ENCODE data around the gene HPSE. TPM values are rescaled to one million over a fixed set of nuclear protein-coding genes. Genes with fewer than 3 reads are reported as not detected.

HPSE gene
- total and polyA plus RNA-seq, 2 experiments from 2014 or later: 2.2 to 2.9 TPM

DNA sequence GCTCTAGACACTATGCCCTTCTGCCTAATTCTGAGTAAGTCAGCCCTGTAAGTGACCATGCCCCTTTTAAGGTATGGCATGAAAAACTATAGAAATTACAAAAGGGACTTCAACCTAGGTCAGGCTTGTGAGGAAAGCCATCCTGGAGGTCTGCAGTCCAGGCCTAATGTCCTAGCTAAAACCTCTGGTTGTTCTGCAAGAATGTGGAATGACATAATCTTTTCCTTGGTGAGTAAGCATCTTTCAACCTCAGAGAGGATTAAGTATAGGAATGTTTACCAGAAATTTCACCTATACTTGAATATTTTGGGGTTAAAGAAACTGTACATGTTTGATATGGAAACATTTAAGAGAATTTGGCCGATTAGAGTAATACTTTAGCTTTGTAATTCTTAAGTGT, 23.8 kb upstream of the HPSE start (continued):
- TF ChIP-seq, protein P1, sequence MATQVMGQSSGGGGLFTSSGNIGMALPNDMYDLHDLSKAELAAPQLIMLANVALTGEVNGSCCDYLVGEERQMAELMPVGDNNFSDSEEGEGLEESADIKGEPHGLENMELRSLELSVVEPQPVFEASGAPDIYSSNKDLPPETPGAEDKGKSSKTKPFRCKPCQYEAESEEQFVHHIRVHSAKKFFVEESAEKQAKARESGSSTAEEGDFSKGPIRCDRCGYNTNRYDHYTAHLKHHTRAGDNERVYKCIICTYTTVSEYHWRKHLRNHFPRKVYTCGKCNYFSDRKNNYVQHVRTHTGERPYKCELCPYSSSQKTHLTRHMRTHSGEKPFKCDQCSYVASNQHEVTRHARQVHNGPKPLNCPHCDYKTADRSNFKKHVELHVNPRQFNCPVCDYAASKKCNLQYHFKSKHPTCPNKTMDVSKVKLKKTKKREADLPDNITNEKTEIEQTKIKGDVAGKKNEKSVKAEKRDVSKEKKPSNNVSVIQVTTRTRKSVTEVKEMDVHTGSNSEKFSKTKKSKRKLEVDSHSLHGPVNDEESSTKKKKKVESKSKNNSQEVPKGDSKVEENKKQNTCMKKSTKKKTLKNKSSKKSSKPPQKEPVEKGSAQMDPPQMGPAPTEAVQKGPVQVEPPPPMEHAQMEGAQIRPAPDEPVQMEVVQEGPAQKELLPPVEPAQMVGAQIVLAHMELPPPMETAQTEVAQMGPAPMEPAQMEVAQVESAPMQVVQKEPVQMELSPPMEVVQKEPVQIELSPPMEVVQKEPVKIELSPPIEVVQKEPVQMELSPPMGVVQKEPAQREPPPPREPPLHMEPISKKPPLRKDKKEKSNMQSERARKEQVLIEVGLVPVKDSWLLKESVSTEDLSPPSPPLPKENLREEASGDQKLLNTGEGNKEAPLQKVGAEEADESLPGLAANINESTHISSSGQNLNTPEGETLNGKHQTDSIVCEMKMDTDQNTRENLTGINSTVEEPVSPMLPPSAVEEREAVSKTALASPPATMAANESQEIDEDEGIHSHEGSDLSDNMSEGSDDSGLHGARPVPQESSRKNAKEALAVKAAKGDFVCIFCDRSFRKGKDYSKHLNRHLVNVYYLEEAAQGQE (IDR thresholded peaks at IDR 0.05; ENCODE audit: unreplicated experiment): no peak
- TF ChIP-seq, protein P2, sequence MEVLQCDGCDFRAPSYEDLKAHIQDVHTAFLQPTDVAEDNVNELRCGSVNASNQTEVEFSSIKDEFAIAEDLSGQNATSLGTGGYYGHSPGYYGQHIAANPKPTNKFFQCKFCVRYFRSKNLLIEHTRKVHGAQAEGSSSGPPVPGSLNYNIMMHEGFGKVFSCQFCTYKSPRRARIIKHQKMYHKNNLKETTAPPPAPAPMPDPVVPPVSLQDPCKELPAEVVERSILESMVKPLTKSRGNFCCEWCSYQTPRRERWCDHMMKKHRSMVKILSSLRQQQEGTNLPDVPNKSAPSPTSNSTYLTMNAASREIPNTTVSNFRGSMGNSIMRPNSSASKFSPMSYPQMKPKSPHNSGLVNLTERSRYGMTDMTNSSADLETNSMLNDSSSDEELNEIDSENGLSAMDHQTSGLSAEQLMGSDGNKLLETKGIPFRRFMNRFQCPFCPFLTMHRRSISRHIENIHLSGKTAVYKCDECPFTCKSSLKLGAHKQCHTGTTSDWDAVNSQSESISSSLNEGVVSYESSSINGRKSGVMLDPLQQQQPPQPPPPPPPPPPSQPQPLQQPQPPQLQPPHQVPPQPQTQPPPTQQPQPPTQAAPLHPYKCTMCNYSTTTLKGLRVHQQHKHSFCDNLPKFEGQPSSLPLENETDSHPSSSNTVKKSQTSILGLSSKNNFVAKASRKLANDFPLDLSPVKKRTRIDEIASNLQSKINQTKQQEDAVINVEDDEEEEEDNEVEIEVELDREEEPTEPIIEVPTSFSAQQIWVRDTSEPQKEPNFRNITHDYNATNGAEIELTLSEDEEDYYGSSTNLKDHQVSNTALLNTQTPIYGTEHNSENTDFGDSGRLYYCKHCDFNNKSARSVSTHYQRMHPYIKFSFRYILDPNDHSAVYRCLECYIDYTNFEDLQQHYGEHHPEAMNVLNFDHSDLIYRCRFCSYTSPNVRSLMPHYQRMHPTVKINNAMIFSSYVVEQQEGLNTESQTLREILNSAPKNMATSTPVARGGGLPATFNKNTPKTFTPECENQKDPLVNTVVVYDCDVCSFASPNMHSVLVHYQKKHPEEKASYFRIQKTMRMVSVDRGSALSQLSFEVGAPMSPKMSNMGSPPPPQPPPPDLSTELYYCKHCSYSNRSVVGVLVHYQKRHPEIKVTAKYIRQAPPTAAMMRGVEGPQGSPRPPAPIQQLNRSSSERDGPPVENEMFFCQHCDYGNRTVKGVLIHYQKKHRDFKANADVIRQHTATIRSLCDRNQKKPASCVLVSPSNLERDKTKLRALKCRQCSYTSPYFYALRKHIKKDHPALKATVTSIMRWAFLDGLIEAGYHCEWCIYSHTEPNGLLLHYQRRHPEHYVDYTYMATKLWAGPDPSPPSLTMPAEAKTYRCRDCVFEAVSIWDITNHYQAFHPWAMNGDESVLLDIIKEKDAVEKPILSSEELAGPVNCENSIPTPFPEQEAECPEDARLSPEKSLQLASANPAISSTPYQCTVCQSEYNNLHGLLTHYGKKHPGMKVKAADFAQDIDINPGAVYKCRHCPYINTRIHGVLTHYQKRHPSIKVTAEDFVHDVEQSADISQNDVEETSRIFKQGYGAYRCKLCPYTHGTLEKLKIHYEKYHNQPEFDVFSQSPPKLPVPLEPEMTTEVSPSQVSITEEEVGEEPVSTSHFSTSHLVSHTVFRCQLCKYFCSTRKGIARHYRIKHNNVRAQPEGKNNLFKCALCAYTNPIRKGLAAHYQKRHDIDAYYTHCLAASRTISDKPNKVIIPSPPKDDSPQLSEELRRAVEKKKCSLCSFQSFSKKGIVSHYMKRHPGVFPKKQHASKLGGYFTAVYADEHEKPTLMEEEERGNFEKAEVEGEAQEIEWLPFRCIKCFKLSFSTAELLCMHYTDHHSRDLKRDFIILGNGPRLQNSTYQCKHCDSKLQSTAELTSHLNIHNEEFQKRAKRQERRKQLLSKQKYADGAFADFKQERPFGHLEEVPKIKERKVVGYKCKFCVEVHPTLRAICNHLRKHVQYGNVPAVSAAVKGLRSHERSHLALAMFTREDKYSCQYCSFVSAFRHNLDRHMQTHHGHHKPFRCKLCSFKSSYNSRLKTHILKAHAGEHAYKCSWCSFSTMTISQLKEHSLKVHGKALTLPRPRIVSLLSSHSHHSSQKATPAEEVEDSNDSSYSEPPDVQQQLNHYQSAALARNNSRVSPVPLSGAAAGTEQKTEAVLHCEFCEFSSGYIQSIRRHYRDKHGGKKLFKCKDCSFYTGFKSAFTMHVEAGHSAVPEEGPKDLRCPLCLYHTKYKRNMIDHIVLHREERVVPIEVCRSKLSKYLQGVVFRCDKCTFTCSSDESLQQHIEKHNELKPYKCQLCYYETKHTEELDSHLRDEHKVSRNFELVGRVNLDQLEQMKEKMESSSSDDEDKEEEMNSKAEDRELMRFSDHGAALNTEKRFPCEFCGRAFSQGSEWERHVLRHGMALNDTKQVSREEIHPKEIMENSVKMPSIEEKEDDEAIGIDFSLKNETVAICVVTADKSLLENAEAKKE (CRISPR knock-in tag; IDR thresholded peaks at IDR 0.05): no peak

DNA sequence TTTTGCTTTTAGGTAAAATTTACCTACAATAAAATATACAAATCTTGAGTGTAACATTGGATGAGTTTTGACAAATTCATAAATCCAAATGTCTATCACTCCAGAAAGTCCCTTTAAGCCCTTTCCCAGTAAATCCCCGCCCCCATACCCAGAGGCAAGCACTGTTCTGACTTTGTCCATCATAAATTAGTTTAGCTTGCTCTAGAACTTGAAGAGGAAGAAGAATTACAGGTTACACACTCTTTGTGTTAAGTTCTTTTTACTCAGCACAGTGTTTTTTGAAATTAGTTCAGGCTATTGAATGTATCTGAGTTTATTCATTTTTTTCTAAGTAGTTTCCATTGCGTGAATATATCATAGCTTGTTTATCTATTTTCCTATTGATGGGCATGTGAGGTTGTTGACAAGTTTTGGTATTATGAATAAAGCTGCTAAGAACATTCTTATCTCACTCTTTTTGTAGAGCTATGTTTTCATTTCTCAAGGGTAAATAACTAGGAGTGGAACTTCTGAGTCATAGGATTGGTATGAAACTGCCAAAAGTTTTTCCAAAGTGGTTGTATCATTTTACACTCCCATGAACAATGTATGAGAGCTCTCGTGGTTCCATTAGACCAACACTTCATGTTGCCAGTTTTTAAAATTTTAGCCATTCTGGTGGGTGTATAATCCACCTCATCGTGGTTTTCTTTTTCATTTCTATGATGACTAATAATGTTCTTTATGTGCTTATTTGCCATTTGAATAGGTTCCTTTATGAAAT, 22.4 kb upstream of the HPSE start:
- H3K4me3 Mint-ChIP-seq: no peak overlapping the region
- DNase-seq (ENCODE audit: low spot score) (no peak), ATAC-seq (no peak)
- no peak overlapping the region for H3K27ac Mint-ChIP-seq
- Histone ChIP-seq H3K4me3 (no peak overlapping the region), H3K4me2 (no peak overlapping the region), H3K36me3 (ENCODE audit: insufficient read depth) (no peaks in the 10 kb centered on the region), H3F3A (replicated peaks; ENCODE audit: low read depth) (peaks cover 6% of the 10 kb centered on the region; the same call in 1 of the 2 replicates), H2AFZ (peak overlapping the region; percentile 96), H4K20me1 (replicated peaks; ENCODE audit: insufficient read depth) (no peaks in the 10 kb centered on the region), H3K27me3 (ENCODE audit: insufficient read depth) (no peaks in the 10 kb centered on the region), H3K27ac (ENCODE audit: low read depth) (no peak overlapping the region), H3K4me1 (ENCODE audit: insufficient read depth) (peaks cover under 1% of the 10 kb centered on the region), H3K79me2 (replicated peaks; ENCODE audit: insufficient read depth) (no peaks in the 10 kb centered on the region), H3K9me2 (ENCODE audit: insufficient read depth) (no peaks in the 10 kb centered on the region)
- H3K36me3 Mint-ChIP-seq (ENCODE audit: low read depth): no peaks in the 10 kb centered on the region
- H3K27me3 Mint-ChIP-seq (ENCODE audit: insufficient read depth, low read depth, poor library complexity): no peaks in the 10 kb centered on the region
- peaks cover 12% of the 10 kb centered on the region; the same call in 2 of the 3 replicates for H3K9me3 Mint-ChIP-seq
- H3K4me1 Mint-ChIP-seq: peaks cover 6% of the 10 kb centered on the region
- TF ChIP-seq, protein P3, sequence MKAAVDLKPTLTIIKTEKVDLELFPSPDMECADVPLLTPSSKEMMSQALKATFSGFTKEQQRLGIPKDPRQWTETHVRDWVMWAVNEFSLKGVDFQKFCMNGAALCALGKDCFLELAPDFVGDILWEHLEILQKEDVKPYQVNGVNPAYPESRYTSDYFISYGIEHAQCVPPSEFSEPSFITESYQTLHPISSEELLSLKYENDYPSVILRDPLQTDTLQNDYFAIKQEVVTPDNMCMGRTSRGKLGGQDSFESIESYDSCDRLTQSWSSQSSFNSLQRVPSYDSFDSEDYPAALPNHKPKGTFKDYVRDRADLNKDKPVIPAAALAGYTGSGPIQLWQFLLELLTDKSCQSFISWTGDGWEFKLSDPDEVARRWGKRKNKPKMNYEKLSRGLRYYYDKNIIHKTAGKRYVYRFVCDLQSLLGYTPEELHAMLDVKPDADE (IDR thresholded peaks at IDR 0.05): no peak
- TF ChIP-seq JUNB (IDR thresholded peaks at IDR 0.05; ENCODE audit: unreplicated experiment) (no peak), CREB1 (CRISPR knock-in tag; IDR thresholded peaks at IDR 0.05; ENCODE audit: low read depth) (no peak), STAT1 (IDR thresholded peaks at IDR 0.05; ENCODE audit: unreplicated experiment) (no peak), NANOG (IDR thresholded peaks at IDR 0.05; ENCODE audit: borderline replicate concordance) (no peak), EZH2 (IDR thresholded peaks at IDR 0.05; ENCODE audit: low read depth, unreplicated experiment) (no peak), EZH2phosphoT487 (IDR thresholded peaks at IDR 0.05; ENCODE audit: unreplicated experiment) (no peak), POLR2AphosphoS5 (IDR thresholded peaks at IDR 0.05; ENCODE audit: low read depth) (no peak)
- TF ChIP-seq, protein P4, sequence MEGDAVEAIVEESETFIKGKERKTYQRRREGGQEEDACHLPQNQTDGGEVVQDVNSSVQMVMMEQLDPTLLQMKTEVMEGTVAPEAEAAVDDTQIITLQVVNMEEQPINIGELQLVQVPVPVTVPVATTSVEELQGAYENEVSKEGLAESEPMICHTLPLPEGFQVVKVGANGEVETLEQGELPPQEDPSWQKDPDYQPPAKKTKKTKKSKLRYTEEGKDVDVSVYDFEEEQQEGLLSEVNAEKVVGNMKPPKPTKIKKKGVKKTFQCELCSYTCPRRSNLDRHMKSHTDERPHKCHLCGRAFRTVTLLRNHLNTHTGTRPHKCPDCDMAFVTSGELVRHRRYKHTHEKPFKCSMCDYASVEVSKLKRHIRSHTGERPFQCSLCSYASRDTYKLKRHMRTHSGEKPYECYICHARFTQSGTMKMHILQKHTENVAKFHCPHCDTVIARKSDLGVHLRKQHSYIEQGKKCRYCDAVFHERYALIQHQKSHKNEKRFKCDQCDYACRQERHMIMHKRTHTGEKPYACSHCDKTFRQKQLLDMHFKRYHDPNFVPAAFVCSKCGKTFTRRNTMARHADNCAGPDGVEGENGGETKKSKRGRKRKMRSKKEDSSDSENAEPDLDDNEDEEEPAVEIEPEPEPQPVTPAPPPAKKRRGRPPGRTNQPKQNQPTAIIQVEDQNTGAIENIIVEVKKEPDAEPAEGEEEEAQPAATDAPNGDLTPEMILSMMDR (conservative IDR thresholded peaks at IDR 0.05; ENCODE audit: low read depth in 2 of 2): no peak

Data from GM23338 (cell line).